Measurements from ENCODE around the gene OR2H1.

Gene OR2H1

DNA sequence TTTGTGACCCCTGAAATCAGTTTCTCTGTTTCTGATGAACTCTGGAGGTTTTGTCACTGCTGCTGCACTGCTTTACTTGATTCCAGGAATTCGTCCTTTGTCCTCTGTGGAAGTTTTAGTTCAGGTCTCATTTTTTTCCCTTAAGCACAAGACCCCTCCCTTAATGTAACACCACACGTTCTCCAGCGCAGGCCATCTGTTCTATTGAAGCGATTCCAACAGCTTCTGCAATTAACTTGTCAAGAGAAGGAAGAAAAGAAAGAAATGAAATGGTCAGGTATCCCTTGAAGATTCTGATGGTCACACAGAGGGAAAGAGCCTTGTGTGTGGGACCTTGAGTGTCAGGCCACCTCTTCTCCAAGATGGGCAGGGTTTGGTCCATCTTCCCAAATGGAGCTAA is 38.6 kb downstream of the OR2H1 start:
- no peak for TF ChIP-seq EZH2phosphoT487 (IDR thresholded peaks at IDR 0.05; ENCODE audit: borderline replicate concordance)
- TF ChIP-seq, protein P1, sequence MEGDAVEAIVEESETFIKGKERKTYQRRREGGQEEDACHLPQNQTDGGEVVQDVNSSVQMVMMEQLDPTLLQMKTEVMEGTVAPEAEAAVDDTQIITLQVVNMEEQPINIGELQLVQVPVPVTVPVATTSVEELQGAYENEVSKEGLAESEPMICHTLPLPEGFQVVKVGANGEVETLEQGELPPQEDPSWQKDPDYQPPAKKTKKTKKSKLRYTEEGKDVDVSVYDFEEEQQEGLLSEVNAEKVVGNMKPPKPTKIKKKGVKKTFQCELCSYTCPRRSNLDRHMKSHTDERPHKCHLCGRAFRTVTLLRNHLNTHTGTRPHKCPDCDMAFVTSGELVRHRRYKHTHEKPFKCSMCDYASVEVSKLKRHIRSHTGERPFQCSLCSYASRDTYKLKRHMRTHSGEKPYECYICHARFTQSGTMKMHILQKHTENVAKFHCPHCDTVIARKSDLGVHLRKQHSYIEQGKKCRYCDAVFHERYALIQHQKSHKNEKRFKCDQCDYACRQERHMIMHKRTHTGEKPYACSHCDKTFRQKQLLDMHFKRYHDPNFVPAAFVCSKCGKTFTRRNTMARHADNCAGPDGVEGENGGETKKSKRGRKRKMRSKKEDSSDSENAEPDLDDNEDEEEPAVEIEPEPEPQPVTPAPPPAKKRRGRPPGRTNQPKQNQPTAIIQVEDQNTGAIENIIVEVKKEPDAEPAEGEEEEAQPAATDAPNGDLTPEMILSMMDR (conservative IDR thresholded peaks at IDR 0.05; ENCODE audit: low read length): no peak
- Histone ChIP-seq H3K27me3 (ENCODE audit: insufficient read depth, low read length, poor library complexity, severe bottlenecking) (no peaks in the 10 kb centered on the region), H3K4me2 (ENCODE audit: low read depth, low read length, poor library complexity, severe bottlenecking) (no peak overlapping the region), H4K20me1 (ENCODE audit: insufficient read depth, low read length, poor library complexity, severe bottlenecking) (no peaks in the 10 kb centered on the region), H3K36me3 (ENCODE audit: insufficient read depth, low read length) (no peaks in the 10 kb centered on the region), H2AFZ (ENCODE audit: low read length) (no peak overlapping the region), H3K79me2 (ENCODE audit: insufficient read depth, low read length) (no peaks in the 10 kb centered on the region), H3K9ac (ENCODE audit: low read depth, low read length, poor library complexity, severe bottlenecking) (no peak overlapping the region), H3K9me3 (ENCODE audit: insufficient read depth, low read depth, low read length) (no peaks in the 10 kb centered on the region), H3K4me1 (ENCODE audit: insufficient read depth, low read length, poor library complexity, severe bottlenecking) (peaks cover 39% of the 10 kb centered on the region), H3K4me3 (ENCODE audit: low read length, poor library complexity, severe bottlenecking) (no peak overlapping the region), H3F3A (ENCODE audit: low read depth) (no peaks in the 10 kb centered on the region), H3K9me2 (replicated peaks; ENCODE audit: low read depth, low read length) (no peaks in the 10 kb centered on the region)

DNA sequence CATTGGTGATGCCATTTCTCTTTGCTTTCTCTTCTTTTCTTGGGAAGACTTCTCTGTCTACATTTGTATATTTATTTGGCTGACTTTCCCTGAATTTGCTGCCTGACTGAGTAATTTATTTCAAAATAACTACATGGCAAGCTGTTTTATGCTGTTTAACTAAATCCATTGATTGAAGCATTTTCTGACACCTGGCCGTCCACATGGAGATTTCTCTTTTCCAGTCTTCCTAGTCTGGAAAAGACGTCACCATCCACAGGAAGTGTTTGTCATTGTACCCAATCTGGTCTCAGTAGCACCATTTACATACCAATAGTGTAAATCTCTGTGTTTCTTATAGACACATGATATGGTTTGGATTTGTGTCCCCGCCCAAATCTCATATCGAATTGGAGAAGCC is 40.0 kb downstream of the OR2H1 start:
- Histone ChIP-seq H3K9ac (ENCODE audit: low read depth, low read length, poor library complexity, severe bottlenecking) (no peak overlapping the region), H3K4me1 (ENCODE audit: insufficient read depth, low read length, poor library complexity, severe bottlenecking) (peaks cover 25% of the 10 kb centered on the region), H3K79me2 (ENCODE audit: insufficient read depth, low read length) (no peaks in the 10 kb centered on the region), H4K20me1 (ENCODE audit: insufficient read depth, low read length, poor library complexity, severe bottlenecking) (no peaks in the 10 kb centered on the region), H3F3A (ENCODE audit: low read depth) (no peaks in the 10 kb centered on the region), H3K9me2 (replicated peaks; ENCODE audit: low read depth, low read length) (no peaks in the 10 kb centered on the region), H3K9me3 (ENCODE audit: insufficient read depth, low read depth, low read length) (no peaks in the 10 kb centered on the region), H3K27me3 (ENCODE audit: insufficient read depth, low read length, poor library complexity, severe bottlenecking) (no peaks in the 10 kb centered on the region), H3K36me3 (ENCODE audit: insufficient read depth, low read length) (no peaks in the 10 kb centered on the region), H2AFZ (ENCODE audit: low read length) (no peak overlapping the region), H3K4me2 (ENCODE audit: low read depth, low read length, poor library complexity, severe bottlenecking) (no peak overlapping the region), H3K4me3 (ENCODE audit: low read length, poor library complexity, severe bottlenecking) (no peak overlapping the region)
- no peak for TF ChIP-seq EZH2phosphoT487 (IDR thresholded peaks at IDR 0.05; ENCODE audit: borderline replicate concordance)
- TF ChIP-seq, protein P1 (conservative IDR thresholded peaks at IDR 0.05; ENCODE audit: low read length): no peak

DNA sequence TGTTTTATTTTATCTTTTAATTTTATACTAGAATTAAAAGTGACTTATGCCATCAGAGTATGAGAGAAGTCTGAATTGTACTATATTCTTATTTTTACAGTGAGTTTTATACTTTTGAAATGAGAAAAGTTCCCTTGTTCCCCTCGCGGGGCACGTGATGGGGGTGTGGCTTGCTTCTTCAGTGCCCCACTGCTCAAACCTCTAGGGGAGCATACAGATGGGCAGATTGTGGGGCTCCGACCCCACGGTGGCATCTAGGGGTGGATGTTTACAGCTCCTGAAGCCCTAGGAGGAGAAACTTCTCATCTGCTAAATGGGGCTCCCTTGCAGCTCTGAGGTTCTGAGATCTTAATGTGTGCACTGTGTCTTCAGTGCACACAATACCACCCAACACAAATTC is 42.7 kb downstream of the OR2H1 start:
- no peaks in the 10 kb centered on the region for H3K36me3 ChIP-seq (ENCODE audit: insufficient read depth, low read length)
- no peak overlapping the region for H3K9ac ChIP-seq (ENCODE audit: low read depth, low read length, poor library complexity, severe bottlenecking)
- no peak overlapping the region for H3K4me3 ChIP-seq (ENCODE audit: low read length, poor library complexity, severe bottlenecking)
- peaks cover 6% of the 10 kb centered on the region for H3K4me1 ChIP-seq (ENCODE audit: insufficient read depth, low read length, poor library complexity, severe bottlenecking)
- H3K79me2 ChIP-seq (ENCODE audit: insufficient read depth, low read length): no peaks in the 10 kb centered on the region
- no peaks in the 10 kb centered on the region for H3K27me3 ChIP-seq (ENCODE audit: insufficient read depth, low read length, poor library complexity, severe bottlenecking)
- H4K20me1 ChIP-seq (ENCODE audit: insufficient read depth, low read length, poor library complexity, severe bottlenecking): no peaks in the 10 kb centered on the region
- no peaks in the 10 kb centered on the region for H3F3A ChIP-seq (ENCODE audit: low read depth)
- no peaks in the 10 kb centered on the region for H3K9me3 ChIP-seq (ENCODE audit: insufficient read depth, low read depth, low read length)
- no peaks in the 10 kb centered on the region for H3K9me2 ChIP-seq (replicated peaks; ENCODE audit: low read depth, low read length)
- no peak overlapping the region for H3K4me2 ChIP-seq (ENCODE audit: low read depth, low read length, poor library complexity, severe bottlenecking)
- H2AFZ ChIP-seq (ENCODE audit: low read length): no peak overlapping the region
- TF ChIP-seq, protein P1 (conservative IDR thresholded peaks at IDR 0.05; ENCODE audit: low read length): no peak
- TF ChIP-seq EZH2phosphoT487 (IDR thresholded peaks at IDR 0.05; ENCODE audit: borderline replicate concordance): no peak
